ENCODE data around the gene HOMEZ.

Gene HOMEZ

DNA sequence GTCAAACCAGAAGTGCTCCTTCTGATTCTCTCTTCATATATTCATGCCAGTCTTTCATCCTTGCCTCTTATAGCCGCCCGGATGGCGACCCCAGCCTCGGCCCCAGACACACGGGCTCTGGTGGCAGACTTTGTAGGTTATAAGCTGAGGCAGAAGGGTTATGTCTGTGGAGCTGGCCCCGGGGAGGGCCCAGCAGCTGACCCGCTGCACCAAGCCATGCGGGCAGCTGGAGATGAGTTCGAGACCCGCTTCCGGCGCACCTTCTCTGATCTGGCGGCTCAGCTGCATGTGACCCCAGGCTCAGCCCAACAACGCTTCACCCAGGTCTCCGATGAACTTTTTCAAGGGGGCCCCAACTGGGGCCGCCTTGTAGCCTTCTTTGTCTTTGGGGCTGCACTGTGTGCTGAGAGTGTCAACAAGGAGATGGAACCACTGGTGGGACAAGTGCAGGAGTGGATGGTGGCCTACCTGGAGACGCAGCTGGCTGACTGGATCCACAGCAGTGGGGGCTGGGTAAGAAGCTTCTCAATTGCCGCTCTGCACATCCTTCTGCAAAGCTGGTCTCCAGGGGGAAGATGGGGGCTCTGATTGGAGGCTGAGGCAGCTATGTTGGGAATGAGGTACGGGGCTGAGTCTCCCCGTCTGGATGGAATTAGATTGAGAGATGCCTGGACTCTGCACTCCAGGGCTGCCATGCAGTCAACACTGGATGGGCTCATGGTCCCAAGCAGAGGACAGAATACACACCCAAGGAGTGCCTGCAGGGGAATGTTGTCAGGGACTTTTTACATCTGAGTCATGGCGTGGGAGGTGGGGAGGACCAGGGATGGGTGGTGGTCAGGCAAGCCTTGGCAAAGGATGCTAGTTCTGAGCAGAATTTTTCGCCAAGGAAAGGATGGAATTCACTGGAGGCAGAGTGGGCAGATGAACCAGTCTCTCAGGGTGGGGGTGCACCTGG lies 22.0 kb upstream of the HOMEZ start:
- DNase-seq (ENCODE audit: low spot score) = no peak

DNA sequence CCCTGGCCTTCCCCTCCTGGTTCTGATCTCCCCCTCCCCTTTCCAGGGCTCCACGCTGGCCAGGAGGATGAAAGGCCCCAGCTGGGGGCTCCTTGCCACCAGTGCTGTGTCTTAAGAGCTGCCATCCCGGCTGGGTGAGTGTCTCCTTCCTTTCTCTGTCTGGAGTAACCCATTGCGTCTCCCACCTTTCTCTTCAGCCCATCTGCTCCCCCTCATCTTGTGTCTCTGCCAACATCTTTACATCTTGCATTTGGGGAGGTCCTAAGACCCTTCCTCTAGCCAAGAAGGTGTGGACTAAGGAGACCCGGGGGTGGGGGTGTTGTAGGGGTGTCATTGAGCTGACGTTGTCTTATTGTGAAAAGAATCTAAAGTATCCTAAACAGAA lies 21.2 kb upstream of the HOMEZ start:
- DNase-seq (ENCODE audit: low spot score) = no peak

DNA sequence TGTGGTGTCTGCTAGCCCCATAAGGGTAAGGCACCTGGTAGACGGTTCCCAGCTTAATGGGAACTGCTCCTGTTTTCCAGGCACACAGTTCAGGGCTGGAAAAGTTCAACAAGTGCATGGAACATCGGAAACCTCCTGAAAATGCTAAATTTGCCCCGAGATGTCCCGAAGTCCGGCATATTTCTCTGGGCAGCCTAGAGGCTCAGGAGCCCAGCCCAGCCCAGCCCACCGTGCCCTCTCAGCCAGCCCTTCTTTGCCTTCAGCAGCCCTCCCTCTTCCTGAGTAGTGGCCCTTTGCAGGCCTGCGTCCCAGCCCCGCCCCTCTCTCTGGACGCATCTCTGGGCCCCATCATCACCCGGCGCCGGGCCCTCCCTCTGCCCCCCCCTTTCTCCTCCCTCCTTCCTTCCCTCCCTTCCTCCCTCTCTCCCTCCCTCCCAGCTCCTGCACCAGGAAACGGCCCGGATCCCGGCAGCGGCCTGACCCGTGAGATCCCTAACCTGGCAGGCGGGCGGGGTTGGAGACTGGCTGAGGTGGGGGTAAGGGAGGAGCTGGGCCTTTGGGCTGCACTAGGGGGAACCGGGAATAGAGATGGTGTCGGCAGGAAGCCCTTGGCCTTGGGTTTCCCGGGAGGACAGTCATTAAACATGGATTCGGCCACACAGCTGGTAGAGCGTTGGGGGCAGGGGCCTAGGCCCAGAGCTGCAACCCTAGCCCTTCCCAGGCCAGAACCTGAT lies 20.6 kb upstream of the HOMEZ start, which contains the start of gene BCL2L2:
Gene BCL2L2, plus strand, starts transcription at position 422 of the 734 bp plus-strand sequence. CDS start 935 bp downstream, outside the sequence.
- peak; percentile 93 for DNase-seq (ENCODE audit: low spot score)

DNA sequence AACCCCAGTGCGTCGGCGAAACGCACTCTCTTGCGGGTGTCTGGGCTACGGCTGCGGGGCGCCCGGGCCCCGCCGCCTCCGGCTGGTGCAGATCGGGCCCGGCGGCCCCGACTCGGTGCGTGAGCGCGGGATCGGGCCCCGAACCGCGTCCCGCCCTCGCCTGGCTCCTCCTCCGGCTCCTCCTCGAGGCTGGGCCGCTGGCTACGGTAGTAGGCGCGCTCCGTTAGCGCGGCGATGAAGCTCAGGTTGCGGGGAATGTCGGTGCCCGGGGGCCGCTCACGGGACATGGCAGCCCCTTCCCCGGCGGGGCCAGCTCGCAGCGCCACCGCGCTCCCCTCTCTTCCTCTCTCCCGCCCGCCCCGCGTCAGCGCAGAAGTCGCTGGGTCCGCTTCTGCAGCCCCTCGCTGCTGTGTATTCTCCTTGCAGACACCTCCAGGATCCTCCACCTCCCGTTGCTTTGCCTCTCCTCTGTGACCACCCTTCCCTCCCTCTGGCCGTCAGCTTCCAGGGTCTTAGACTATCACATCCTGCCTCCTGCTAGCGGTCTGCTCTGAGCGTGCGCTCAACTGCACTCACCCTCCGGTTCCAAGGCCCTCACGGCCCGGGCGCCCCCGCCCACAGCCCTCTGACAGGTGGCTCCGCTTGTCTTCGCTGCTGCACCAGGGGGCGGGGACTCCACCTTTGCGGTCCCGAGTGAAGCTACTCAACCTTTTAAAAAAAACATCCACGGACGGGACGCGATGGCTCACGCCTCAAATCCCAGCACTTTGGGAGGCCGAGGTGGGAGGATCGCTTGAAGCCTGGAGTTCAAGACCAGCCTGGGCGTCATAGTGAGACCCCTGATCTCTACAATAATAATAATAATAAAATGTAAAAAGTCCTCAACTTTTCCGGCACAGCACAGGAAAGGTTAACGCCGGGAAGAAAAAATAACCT lies 16.6 kb upstream of the HOMEZ start, which contains the start of gene PPP1R3E:
Gene PPP1R3E, minus strand, starts transcription at position 570 of the 936 bp plus-strand sequence. Its CDS starts 283 bp downstream, at position 287.
- DNase-seq (ENCODE audit: low spot score) = peak; percentile 73

DNA sequence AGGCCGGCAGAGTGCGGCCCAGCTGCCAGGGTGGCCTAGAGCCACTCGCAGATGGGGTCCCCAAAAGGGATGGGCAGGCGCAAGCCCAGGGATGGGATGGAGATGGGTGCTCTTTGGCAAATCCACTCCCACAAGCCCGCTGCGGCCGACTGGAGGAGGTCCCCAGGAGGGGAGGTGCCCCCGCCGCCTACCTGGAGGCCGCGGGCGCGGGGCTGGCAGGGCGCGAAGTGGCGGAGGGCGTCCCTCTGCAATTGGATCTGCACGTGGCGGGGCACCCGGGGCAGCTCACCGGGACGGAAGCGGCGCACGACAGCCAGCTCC lies 16.0 kb upstream of the HOMEZ start:
- DNase-seq (ENCODE audit: low spot score) = no peak

DNA sequence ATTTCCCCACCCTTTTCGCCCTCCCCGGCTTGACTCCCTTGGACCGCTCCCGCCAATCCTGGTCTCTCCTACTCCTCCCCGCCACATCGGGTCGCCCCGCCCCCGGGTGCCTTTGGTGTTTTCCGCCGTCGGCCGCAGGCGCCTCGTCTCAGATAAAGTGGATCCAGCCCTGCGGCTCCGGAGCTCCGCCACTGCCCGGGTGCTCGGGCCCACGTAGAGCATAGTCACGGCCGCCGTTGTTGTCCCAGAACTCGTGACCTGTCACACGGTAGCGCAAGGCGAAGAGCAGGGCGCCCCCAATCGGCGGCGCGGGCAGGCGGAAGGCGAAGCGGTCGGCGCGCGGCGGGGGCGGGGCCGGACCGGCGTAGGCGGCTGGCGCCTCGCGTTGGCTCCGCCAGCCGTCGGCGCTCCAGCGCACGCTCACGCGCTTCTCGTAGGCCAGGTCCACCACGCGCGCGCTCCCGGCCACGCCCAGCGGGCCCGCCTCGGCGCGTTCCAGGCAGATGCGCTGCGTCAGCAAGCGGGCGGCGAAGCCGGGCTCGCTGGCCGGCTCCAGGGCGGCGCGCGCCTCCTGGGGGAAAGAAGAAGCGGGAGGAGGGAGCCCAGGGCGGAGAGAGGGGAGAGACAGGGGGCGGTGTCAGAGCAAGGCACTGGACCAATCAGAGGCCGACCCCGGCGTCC lies 15.5 kb upstream of the HOMEZ start:
- DNase-seq (ENCODE audit: low spot score) = peak; percentile 97

GRCh38 chr14:23300687-23301223 lies 14.8 kb upstream of the HOMEZ start:
- peak; percentile 62 for DNase-seq (ENCODE audit: low spot score)

- DNase-seq (ENCODE audit: low spot score) = no peak
These were observed 14.2 kb upstream of the HOMEZ start for GRCh38 chr14:23299986-23300686.

DNA sequence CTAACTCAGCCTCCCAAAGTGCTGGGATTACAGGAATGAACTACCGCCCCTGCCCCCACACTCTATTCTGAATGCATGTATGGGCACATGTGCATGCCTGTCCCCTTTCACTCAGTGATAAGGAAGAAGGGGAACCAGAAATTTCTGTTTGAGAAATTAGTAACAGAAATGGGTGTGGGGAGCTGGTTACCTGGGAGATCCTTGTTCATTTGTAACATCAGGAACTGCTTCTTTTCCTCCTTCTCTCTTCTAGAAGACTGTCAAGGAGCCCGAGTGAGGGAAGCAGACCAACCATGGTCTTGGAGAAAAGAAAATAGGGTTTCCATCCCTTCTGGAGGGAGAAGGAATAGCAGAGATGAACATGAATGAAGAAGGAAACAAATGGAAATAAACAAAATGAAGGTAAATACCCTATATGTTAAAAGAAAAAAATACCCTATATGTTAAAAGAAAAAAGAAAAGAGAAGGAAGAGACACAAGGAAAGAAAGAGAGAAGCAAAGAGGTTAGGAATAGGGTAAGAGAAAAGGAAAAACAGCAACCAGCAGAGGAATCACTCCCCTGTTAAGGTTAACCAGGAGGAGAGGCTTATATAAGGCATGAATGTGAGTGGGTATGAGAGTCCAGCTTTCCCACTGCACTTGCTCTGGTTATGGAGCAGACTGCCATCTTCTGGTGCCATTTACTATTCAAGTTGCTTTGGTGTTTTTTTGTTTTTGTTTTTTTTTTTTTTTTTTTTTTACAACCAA lies 13.5 kb upstream of the HOMEZ start:
- peak; percentile 79 for DNase-seq (ENCODE audit: low spot score)

- no peak for DNase-seq (ENCODE audit: low spot score)
These were observed 11.8 kb upstream of the HOMEZ start for GRCh38 chr14:23297611-23298277.

DNA sequence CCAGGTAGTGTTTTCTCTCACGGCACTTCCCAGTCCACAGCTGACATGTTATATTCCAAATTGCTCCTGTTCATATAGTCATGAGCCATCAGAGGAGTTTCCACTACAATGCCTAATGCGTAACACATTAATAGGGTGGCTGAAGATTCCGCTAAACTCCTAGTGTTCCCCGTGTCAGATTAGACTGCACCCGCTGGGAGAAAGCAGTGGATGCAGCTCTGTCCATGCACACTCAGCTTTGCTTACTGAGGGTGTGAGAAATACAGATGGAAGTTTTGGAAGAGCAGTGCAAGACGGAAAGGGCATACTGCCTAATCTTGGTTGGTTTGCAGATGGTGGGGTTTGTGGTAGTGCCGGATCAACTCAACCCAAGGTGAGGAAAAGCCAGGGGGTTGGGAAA lies 11.2 kb upstream of the HOMEZ start:
- no peak for DNase-seq (ENCODE audit: low spot score)

DNA sequence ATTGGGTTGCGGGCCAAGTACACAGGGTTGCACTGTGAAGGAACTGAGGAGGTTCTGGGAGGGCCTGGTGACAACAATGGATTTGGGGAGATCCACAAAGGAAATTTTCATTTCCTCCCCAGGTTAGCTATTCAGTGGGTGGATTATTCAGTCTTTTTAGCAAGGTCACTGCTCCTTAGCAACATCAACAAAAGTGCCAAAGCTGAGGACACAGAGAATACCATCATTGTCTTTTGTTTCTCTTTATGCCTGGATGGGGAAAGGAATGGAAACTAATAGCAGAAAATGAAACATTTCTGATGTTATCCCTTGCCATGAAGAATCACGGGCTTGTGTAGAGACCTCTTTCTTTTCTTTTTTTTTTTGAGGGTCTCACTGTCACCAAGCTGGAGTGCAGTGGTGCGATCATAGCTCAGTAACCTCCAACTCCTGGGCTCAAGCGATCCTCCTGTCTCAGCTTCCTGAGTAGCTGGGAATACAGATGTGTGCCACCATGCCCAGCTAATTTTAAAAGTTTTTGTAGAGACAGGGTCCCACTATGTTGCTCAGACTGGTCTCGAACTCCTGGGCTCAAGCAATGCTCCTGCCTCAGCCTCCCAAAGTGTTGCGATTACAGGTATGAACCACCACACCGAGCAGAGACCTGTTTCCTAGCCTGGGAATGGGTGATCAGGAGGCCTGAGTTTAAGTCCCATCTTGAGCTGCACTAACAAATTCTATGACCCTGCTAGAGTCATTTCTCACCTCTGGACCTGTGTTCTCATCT lies 10.3 kb upstream of the HOMEZ start:
- no peak for DNase-seq (ENCODE audit: low spot score)

DNA sequence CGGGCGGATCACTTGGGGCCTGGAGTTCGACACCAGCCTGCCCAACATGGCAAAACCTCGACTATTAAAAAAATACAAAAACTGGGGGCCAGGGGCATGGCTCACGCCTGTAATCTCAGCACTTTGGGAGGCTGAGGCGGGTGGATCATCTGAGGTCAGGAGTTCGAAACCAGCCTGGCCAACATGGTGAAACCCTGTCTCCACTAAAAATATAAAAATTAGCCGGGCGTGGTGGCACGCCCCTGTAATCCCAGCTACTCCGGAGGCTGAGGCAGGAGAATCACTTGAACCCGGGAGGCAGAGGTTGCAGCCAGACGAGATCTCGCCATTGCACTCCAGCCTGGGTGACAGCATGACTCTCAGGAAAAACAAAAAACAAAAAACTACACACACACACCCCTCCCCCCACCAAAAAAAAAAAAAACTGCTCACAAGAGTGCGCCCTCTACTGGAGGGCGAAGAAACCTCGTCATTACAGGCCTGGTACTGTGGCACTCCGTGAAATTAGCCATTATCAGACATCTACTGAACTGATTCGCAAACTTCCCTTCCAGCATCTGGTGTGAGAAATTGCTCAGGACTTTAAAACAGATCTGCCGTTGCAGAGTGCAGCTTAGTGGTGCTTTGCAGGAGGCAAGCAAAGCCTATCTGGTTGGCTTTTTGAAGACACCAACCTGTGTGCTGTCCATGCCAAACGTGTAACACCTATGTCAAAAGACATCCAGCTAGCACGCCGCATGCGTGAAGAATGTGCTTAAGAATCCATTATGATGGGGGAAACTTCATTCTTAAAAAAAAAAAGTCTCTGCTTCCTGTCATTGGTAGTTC lies 9.0 kb upstream of the HOMEZ start:
- peak; percentile 61 for DNase-seq (ENCODE audit: low spot score)

DNA sequence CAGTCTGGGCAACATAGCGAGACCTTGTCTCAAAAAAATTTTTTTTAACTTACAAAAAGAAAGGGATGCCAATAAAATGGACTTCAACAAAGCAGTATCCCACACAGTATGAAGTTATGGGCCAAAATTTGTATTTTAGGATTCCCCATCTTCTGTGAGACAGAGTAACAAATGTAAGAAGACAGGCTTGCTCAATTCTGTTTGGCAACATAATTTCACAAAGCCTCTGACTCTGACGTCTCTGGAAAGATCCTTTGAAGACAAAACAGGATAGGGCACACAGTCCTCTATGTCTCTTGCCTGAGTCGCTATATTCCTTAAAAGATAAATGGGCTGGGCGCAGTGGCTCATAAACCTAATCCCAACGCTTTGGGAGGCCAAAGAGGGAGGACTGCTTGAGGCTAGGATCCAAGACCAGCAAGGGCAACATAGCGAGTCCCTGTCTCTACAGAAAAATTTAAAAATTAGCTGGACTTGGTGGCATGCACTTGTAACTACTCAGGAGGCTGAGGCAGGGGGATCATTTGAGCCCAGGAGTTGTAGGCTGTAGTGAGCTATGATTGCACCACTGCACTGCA lies 1.1 kb upstream of the HOMEZ start:
- DNase-seq (ENCODE audit: low spot score) = no peak

GRCh38 chr14:23285530-23286019 lies 357 bp downstream of the HOMEZ start:
- peak; percentile 26 for DNase-seq (ENCODE audit: low spot score)

- peak; percentile 28 for DNase-seq (ENCODE audit: low spot score)
These were observed 1.0 kb downstream of the HOMEZ start for GRCh38 chr14:23284654-23285529.

Measured in cerebellar cortex (tissue), 1 donor.